Mammary epithelial cell (primary cell): Measurements from ENCODE around the gene SUN3.
"Not testable (repeated sequence)": the region's sequence is repeated elsewhere in the genome, so short reads cannot be mapped to it uniquely, and the experiment has no call there.

Experiments used
- EZH2 ChIP-seq: IDR thresholded peaks from 2 replicates; pipeline ENCODE4 v1.6.1; 2012; ENCODE audit warnings: low read length, inconsistent platforms, borderline replicate concordance
- TF ChIP-seq, protein P1 (sequence below), 2 donors: IDR thresholded peaks in 1 of 2; conservative IDR thresholded peaks in 1 of 2; 2 replicates each; pipeline ENCODE4 v1.5.1; 2011 to 2012; ENCODE audit warnings: inconsistent platforms in 2 of 2, low read length in 2 of 2, mild to moderate bottlenecking in 2 of 2, control low read depth in 1 of 2, low read depth in 1 of 2; ENCODE audit not compliant: insufficient read depth in 1 of 2; ENCODE audit errors: extremely low read depth in 1 of 2

- TF ChIP-seq, protein P1, sequence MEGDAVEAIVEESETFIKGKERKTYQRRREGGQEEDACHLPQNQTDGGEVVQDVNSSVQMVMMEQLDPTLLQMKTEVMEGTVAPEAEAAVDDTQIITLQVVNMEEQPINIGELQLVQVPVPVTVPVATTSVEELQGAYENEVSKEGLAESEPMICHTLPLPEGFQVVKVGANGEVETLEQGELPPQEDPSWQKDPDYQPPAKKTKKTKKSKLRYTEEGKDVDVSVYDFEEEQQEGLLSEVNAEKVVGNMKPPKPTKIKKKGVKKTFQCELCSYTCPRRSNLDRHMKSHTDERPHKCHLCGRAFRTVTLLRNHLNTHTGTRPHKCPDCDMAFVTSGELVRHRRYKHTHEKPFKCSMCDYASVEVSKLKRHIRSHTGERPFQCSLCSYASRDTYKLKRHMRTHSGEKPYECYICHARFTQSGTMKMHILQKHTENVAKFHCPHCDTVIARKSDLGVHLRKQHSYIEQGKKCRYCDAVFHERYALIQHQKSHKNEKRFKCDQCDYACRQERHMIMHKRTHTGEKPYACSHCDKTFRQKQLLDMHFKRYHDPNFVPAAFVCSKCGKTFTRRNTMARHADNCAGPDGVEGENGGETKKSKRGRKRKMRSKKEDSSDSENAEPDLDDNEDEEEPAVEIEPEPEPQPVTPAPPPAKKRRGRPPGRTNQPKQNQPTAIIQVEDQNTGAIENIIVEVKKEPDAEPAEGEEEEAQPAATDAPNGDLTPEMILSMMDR (conservative IDR thresholded peaks at IDR 0.05 in 1 of 2, IDR thresholded peaks at IDR 0.05 in 1 of 2; ENCODE audit: extremely low read depth in 1 of 2, insufficient read depth in 1 of 2, low read depth in 1 of 2, low read length in 2 of 2), result not testable (repeated sequence)
- not testable (repeated sequence) for TF ChIP-seq EZH2
These were observed 39.1 kb downstream of the SUN3 start for GRCh38 chr7:47989607-47990400.
